ENCODE results near the gene CYP26B1.

DNA sequence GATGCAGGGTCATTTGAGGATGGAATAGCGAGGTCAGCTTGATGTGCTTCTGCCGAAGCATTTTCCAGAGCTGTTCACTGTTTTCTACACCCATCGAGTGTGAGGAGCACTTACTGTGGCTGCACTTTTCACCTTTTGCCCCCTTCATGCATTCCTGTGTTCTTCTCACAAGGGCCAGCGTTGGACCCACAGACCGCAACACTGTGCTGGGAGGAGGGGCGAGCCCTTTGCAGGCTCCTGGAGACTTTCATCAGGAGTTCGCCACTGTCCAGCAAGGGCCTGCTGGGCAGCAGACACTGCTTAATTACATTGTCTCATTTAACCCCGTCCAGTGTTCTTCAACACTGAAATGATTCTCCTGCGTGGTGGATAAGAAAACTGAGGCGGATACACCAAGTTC is 29.9 kb downstream of the CYP26B1 start:
- no peak for TF ChIP-seq POLR2AphosphoS5 (IDR thresholded peaks at IDR 0.05)
- TF ChIP-seq POLR2A (IDR thresholded peaks at IDR 0.05), result no peak
- TF ChIP-seq, protein P1, sequence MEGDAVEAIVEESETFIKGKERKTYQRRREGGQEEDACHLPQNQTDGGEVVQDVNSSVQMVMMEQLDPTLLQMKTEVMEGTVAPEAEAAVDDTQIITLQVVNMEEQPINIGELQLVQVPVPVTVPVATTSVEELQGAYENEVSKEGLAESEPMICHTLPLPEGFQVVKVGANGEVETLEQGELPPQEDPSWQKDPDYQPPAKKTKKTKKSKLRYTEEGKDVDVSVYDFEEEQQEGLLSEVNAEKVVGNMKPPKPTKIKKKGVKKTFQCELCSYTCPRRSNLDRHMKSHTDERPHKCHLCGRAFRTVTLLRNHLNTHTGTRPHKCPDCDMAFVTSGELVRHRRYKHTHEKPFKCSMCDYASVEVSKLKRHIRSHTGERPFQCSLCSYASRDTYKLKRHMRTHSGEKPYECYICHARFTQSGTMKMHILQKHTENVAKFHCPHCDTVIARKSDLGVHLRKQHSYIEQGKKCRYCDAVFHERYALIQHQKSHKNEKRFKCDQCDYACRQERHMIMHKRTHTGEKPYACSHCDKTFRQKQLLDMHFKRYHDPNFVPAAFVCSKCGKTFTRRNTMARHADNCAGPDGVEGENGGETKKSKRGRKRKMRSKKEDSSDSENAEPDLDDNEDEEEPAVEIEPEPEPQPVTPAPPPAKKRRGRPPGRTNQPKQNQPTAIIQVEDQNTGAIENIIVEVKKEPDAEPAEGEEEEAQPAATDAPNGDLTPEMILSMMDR (IDR thresholded peaks at IDR 0.05 in 8 of 11, conservative IDR thresholded peaks at IDR 0.05 in 3 of 11), result no peak

Data from spleen (tissue), 7 donors.